ENCODE measurements around the gene CPB2.

The CPB2 gene

DNA sequence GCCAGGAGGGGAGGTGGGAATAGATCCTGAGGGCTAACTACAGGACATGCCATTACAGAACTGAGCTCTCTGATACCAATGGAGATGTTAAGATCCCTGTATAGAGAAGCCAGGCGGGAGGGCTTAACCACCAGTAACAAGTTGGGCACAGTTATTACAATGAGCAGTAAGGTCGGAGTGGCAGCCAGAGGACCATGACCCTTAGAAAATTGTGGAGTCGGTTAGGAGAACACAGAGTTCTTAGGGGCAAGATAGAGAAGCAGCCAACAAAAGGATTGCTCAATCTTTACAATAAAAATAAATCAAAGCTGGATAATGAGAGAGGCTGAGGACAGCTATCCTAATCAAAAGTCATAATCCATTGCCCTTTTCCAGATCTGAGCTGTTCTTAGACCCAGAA lies 10.4 kb downstream of the CPB2 start:
- no peak for DNase-seq

GRCh38 chr13:46088821-46089562 lies 15.8 kb downstream of the CPB2 start:
- no peak for DNase-seq

DNA sequence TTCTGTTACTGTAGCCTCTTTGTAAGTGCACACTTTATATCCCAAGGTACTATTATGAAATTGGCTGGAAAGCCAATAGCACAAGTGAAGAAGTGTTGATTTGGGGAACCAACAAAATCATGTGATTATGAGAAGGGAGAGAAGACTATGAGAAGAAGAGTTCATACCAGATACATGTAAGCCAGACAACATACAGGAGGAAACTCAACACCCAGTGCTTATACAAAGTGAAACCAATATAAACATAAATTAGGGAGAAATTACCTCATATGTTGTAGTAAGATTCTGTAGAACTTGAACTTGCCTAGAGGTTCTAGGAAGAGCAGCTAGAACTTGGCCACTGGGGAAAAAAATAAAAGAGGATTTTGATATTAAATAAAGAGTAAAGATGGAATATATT lies 17.4 kb downstream of the CPB2 start:
- DNase-seq = no peak

GRCh38 chr13:46086985-46087384 lies 17.8 kb downstream of the CPB2 start:
- DNase-seq = no peak

DNA sequence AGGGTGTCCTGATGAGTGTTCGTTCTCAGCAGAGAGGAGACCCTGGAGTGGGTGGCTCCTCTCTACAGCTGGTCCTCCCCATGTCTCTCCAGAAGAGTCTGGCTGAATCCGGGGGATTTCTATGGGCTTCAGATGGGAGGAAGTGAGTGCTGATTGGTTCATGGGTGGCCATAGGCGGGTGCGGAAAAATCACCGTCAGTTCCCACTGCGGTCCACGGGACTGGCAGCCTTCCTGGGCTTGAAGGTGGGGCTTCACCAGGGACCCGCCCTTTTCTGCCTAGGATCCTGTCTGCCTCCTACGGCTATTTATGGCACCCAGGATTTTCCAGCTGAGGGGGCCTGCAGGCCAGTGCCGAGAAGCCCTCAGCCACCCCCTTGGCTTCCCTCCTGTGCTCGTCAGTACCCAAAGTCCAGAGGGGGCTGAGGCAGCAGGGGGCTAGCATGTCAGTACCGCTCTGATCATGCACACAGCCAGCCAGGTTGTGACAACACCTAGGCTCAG lies 18.4 kb downstream of the CPB2 start:
- no peak for DNase-seq

DNA sequence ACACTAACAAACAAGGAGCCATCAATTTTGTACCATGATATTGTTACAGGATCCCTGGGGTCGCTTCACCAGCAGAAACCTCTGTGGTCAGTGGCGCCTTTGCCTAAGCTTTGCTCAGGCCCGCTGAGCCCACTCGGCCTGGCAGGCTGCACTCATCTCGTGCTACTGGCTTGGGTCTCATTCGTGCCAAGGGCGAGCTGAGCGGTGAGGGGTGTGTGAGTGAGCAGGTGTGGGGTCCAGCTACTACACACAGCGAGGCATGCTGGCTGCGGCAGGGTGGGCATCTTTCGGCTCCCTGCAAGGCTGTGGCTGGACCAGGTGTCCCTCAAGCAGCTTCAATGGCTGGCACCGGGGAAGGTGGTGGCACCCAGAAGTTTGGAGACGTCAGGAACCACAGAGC lies 19.1 kb downstream of the CPB2 start:
- no peak for DNase-seq

DNA sequence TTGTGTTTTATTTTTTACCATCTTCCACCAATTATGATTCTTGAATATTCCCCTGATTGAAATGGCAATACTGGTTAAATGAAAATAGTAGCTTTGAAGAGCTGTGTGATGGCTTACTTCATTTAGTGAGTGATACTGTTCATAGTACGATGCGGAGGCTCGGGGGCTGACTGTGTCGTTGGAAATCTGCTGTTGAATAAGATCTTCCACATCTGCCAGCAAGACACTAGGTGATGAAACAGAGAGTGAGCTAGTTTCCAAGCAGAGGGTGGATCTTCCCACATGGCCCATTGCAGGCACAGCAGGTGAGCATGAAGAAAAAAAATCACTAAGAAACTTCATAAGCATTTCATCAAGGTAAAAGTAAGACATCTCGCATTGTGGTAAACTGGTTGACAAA lies 22.5 kb downstream of the CPB2 start:
- DNase-seq = no peak

DNA sequence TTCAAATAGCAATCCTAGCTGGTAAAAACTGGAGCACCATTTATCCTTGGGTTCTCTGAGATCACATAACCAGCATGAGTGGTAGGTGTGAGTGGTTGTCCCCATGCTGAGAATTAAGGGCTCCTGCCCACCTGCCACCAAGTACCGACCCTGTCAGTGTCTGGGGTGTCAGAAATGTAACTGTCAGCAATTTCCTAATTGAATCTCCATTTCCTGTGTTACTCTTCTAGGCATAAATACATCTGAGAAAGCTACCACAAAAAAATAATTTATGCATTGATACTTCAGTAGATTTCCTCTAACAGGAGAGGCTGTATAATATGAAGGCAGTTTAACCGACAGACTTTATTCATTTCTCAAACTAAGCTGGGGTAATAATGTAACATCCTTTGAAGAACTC lies 25.1 kb downstream of the CPB2 start:
- no peak for DNase-seq

GRCh38 chr13:46077265-46077664 lies 27.6 kb downstream of the CPB2 start:
- no peak for DNase-seq

DNA sequence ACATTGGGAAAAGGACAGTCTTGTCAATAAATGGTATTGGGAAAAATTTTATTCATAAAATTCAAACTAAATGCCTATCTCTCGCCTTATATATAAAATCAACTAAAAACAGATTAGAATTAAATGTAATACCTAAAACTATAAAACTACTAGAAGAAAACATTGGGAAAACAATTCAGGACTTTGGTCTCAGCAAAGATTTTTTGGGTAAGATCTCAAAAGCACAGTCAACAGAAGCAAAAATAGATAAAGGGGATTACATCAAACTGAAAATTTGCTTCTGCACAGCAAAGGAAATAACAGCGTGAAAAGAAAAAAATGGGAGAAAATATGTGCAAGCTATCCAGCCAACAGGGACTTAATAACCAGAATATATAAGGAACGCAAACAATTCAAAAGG lies 28.0 kb downstream of the CPB2 start:
- DNase-seq = no peak

DNA sequence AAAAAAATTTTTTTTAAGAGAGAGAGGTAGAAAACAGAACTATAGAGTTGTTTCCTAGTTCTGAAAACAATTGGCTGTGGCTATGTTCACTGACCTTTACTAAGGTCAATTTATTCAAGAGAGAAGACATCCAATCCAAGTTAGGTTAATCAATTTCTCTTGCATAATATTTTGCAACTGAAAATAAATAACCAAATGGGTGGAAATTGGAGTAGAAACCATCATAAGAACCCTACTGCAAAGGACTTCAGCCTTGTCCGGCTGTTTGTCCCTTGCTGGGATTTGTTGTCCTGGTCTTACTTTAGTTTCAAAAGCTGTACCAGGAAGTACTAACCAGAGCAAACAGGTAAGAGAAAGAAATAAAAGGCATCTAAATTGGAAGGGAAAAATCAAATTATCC lies 29.0 kb downstream of the CPB2 start:
- no peak for DNase-seq

GRCh38 chr13:46071590-46072249 lies 33.1 kb downstream of the CPB2 start:
- no peak for DNase-seq

DNA sequence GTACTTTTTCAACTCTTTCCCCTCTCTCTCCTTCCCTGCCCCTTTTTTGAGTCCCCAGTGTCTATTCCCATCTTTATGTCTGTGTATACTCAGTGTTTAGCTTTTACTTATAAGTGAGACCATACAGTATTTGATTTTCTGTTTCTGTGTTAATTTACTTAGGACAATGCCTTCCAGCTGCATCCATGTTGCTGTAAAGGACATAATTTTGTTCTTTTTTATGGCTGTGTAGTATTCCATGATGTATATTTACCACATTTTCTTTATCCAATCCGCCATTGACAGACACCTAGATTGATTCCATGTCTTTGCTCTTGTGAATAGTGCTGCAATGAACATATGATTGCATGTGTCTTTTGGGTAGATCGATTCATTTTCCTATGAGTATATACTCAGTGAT lies 41.5 kb downstream of the CPB2 start:
- DNase-seq = no peak

GRCh38 chr13:46062185-46062584 lies 42.6 kb downstream of the CPB2 start:
- DNase-seq = no peak

- no peak for DNase-seq
Observed at GRCh38 chr13:46059405-46059804, 45.4 kb downstream of the CPB2 start.

GRCh38 chr13:46058268-46058667 lies 46.6 kb downstream of the CPB2 start:
- no peak for DNase-seq

DNA sequence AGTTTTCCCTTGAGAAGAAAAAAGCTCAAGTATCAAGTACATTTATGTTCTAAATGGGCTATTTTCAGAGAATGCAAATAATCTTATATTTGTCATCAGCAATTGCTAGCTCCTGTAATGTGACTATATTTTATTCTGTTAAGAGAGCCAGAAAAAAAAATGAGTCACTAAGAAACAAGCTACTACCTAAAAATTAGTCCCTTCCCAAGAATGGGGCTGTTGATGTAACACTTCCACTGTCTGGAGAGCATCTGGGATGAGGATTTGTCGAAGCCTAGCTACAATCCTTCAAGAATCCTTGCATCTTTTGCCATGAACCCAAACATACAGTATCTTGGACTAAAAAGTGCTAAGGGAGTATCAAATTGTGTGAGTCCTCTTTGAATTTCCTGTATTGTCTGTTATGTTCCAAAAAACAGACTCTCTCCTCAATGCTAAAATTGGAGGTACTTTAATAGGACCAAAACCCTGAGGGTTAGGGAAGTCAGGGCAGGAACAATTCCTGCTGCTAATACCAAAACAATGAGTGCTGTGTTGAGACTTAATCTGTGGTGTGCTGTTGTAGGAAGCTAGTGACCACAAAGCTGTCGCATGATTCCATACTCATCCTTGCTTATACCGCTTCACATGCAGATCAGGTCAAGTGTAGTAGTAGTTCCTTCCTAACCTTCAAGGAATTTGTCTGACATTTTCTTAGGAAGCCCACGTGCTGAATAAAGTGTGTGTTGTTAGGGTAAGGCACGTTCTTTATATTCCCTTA lies 47.4 kb downstream of the CPB2 start:
- no peak for DNase-seq

- DNase-seq = no peak
Observed at GRCh38 chr13:46053162-46054012, 51.4 kb downstream of the CPB2 start.

DNA sequence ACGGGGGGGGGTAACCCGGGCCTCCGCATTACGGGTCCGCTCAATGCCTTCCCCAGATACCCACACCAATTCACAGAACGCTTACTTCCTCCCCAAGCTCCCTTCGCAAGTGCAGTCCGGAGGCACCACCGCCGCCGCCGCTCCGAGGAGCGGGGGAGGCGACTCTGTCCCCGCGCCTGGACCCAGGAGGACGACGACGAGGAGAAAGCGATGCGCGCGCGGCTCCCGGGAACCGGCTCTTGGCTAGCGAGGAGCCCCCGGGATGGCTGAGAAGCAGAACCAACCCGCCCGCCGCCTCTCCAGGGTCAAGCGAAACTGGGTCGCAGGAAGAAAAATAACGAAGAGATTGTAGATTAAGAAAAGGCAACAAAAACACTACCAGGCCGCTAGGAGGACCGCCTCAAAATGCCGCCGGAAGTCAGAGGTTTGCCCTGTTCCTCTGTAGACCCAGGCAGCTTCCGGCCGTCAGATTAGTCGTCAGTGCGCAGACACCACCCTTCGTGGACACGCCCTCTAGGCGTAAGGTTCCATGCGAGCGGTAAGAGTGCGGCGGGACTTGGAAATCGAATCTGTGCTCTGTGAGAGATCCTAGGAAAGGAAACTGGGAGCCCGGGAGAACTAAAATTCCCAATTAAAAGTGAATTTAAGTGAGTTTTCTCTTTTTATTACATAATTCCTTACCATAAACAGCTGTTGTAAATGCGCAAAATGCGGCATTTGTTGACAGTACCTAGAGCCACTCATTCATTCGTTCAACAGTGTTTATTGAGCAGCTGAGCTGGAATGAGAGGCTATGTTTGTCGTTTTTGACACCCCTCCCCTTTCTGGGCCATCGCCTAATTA lies 52.3 kb downstream of the CPB2 start, which contains the start of gene ZC3H13:
TSS of gene ZC3H13 (minus strand) at position 428 of the 843 bp plus-strand sequence. CDS start 7,239 bp downstream, outside the sequence.
- peak; percentile 94 for DNase-seq

GRCh38 chr13:46051968-46052318 lies 52.9 kb downstream of the CPB2 start:
- DNase-seq = no peak

DNA sequence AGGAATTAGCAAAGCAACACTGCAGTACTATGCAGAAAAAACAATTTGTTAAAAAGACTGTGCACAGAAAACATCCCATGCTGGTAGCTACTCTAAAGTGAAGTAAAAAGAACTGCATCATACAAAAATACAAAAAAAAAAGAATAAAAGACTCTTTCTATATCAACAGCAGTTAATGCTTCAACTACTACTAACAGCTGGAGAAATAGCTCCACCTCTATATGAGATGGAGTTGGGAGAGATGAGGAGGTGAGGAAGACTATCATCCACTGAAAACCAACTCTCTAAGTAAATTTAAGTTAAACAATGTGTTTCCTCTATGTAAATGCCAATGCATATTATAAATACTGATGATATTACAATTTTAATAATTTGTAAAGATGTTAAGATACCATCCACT lies 54.1 kb downstream of the CPB2 start:
- no peak for DNase-seq

DNA sequence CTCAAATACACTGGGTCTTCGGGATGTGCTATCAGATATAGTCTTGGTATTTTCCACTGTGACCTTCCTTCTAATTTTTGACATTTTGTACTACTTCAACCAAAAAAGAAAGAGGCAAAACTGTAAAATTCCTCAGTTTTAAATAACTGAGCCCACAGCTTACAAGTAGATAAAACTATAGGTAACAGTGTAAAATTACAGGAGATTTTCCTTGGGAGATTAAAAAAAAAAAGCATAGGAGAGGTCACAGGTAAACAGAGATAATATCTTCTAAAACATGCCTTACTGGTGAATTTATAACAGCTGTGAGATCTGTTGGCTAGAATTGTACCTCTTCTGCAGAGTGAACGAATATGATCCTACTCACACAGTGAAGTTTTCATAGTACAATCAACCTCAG lies 59.4 kb downstream of the CPB2 start:
- no peak for DNase-seq
